Fibroblast of skin of left quadriceps (primary cell): ENCODE data around the gene SSR2.
A peak's percentile ranks its signal among the peaks of the same experiment; 100 is the strongest.
"Not testable (repeated sequence)": the region's sequence is repeated elsewhere in the genome, so short reads cannot be mapped to it uniquely, and the experiment has no call there.

Source experiments
- DNase-seq, 2 experiments: peaks; one replicate each; pipeline ENCODE4 v3.0.0-alpha.2; 2013; ENCODE audit warnings: low read depth in 2 of 2

The SSR2 gene

GRCh38 chr1:155993595-155993994, 27.2 kb downstream of the SSR2 start:
- DNase-seq = no peak

- no peak for DNase-seq
These were observed 30.6 kb downstream of the SSR2 start for GRCh38 chr1:155990005-155990739.

- DNase-seq = no peak
These were observed 31.3 kb downstream of the SSR2 start for GRCh38 chr1:155989242-155990004.

- DNase-seq = not testable (repeated sequence)
These were observed 35.7 kb downstream of the SSR2 start for GRCh38 chr1:155984903-155985645.

- no peak for DNase-seq
These were observed 36.4 kb downstream of the SSR2 start for GRCh38 chr1:155984341-155984740.

- peak; percentile 100 for DNase-seq
These were observed 37.3 kb downstream of the SSR2 start for GRCh38 chr1:155983191-155984024.

- no peak for DNase-seq
These were observed 38.6 kb downstream of the SSR2 start for GRCh38 chr1:155982106-155982505.

- DNase-seq = no peak
These were observed 39.3 kb downstream of the SSR2 start for GRCh38 chr1:155981266-155982088.

- no peak for DNase-seq
These were observed 41.0 kb downstream of the SSR2 start for GRCh38 chr1:155979597-155980343.

- DNase-seq = no peak
These were observed 41.8 kb downstream of the SSR2 start for GRCh38 chr1:155978973-155979429.

GRCh38 chr1:155978325-155978972, 42.3 kb downstream of the SSR2 start, which contains the start of gene ARHGEF2:
ARHGEF2 (minus strand) TSS chr1:155978547; CDS start chr1:155978427, 120 bp downstream.
- no peak for DNase-seq

- no peak for DNase-seq
These were observed 42.9 kb downstream of the SSR2 start for GRCh38 chr1:155977690-155978324.

GRCh38 chr1:155976913-155977689, 43.6 kb downstream of the SSR2 start:
- no peak for DNase-seq

- peak; percentile 66 to 70 for DNase-seq
These were observed 44.5 kb downstream of the SSR2 start for GRCh38 chr1:155976062-155976912.

- no peak for DNase-seq
These were observed 45.2 kb downstream of the SSR2 start for GRCh38 chr1:155975375-155976061.
